K562 (cell line): ENCODE measurements around the gene NDC1. TPM values are rescaled to one million over a fixed set of nuclear protein-coding genes. Genes with fewer than 3 reads are reported as not detected.

Source experiments
- CREB1 ChIP-seq, 2 experiments: sonication (generic) in 1 of 2; formaldehyde crosslinking in 1 of 2; IDR thresholded peaks; 2 replicates each; pipeline versions ENCODE4 v1.6.1 to v1.8.0; 2012 to 2022; ENCODE audit warnings: inconsistent platforms in 1 of 2, mild to moderate bottlenecking in 1 of 2, missing genetic modification reagents in 1 of 2, moderate library complexity in 1 of 2
- ETS2 ChIP-seq: IDR thresholded peaks from 2 replicates; pipeline ENCODE4 v1.6.1; 2016; ENCODE audit warnings: borderline replicate concordance, missing genetic modification characterization, mild to moderate bottlenecking, moderate library complexity, missing compliant biosample characterization; ENCODE audit not compliant: poor library complexity, severe bottlenecking
- FUS ChIP-seq: fragments of 200-400 bp; formaldehyde crosslinking; optimal IDR thresholded peaks from 2 replicates; pipeline ENCODE3; 2017; ENCODE audit warnings: low read depth, low read length
- KLF13 ChIP-seq: fragments of 450-650 bp; IDR thresholded peaks from 2 replicates; pipeline ENCODE4 v1.6.1; 2016; ENCODE audit warnings: missing genetic modification characterization, low read depth, mild to moderate bottlenecking, missing compliant biosample characterization, moderate library complexity, borderline replicate concordance
- NCOA2 ChIP-seq, 2 experiments: fragments of 450-650 bp; IDR thresholded peaks; 2 replicates each; pipeline ENCODE4 v1.6.1; 2018; ENCODE audit warnings: mild to moderate bottlenecking in 2 of 2, moderate library complexity in 1 of 2; ENCODE audit not compliant: partially characterized antibody in 2 of 2
- NEUROD1 ChIP-seq: fragments of 150-350 bp; IDR thresholded peaks from 2 replicates; pipeline ENCODE4 v1.6.1; 2014; ENCODE audit warnings: borderline replicate concordance, low read length, low read depth; ENCODE audit not compliant: partially characterized antibody
- PHB ChIP-seq: fragments of 250-450 bp; sonication (Bioruptor Pico); IDR thresholded peaks from 2 replicates; pipeline ENCODE4 v1.5.0; 2021
- RBM22 ChIP-seq: fragments of 200-400 bp; formaldehyde crosslinking; IDR thresholded peaks from 2 replicates; pipeline ENCODE4 v1.6.1; 2018; ENCODE audit warnings: low read length, low read depth; ENCODE audit not compliant: poor library complexity, severe bottlenecking
- RFX7 ChIP-seq: fragments of 250-450 bp; sonication (Bioruptor Pico); IDR thresholded peaks from 2 replicates; pipeline ENCODE4 v1.5.1; 2021; ENCODE audit warnings: mild to moderate bottlenecking
- SAFB2 ChIP-seq: fragments of 200-400 bp; formaldehyde crosslinking; IDR thresholded peaks from 2 replicates; pipeline ENCODE4 v1.6.1; 2018; ENCODE audit warnings: borderline replicate concordance, low read length, low read depth, moderate library complexity; ENCODE audit not compliant: severe bottlenecking
- SMARCA4 ChIP-seq: fragments of 450-650 bp; IDR thresholded peaks from 2 replicates; pipeline ENCODE4 v1.6.1; 2016
- ZBTB8A ChIP-seq: fragments of 450-650 bp; IDR thresholded peaks from 2 replicates; pipeline ENCODE4 v1.6.1; 2018; ENCODE audit warnings: mild to moderate bottlenecking, moderate library complexity; ENCODE audit not compliant: partially characterized antibody
- ZNF146 ChIP-seq: IDR thresholded peaks from one replicate; pipeline ENCODE4 v1.6.1; 2018; ENCODE audit warnings: missing compliant biosample characterization; ENCODE audit not compliant: unreplicated experiment
- polyA plus RNA-seq, 8 experiments: library from polyadenylated mRNA; depleted of rRNA in 4 of 8; stranded (reverse) in 5 of 8; unstranded in 3 of 8; fragments of >200 nt; fragmentation: Nextera tagmentation in 2 of 8; fragmentation: Illumina TruSeq in 1 of 8; extraction: Ambion mirVana in 2 of 8; extraction: Trizol in 1 of 8; gene quantifications; 2 replicates each; pipeline versions ENCODE4 v1.2.1 to v1.2.3, GENCODE V29; 2011 to 2014; ENCODE audit warnings: inconsistent platforms in 1 of 8, missing spikeins in 1 of 8
- total RNA-seq, 7 experiments: library from RNA; depleted of rRNA in 6 of 7; stranded (reverse); fragments of >200 nt in 6 of 7; fragmentation: Illumina TruSeq in 2 of 7; extraction: Trizol in 2 of 7; gene quantifications; 2 replicates each; pipeline versions ENCODE4 v1.2.1 to v1.2.3, GENCODE V29; 2011 to 2021; ENCODE audit warnings: low replicate concordance in 1 of 7
- TF ChIP-seq, protein P1 (sequence below): fragments of 450-650 bp; IDR thresholded peaks from 2 replicates; pipeline ENCODE4 v1.6.1; 2014; ENCODE audit warnings: low read depth, mild to moderate bottlenecking, moderate library complexity, borderline replicate concordance
- TF ChIP-seq, protein P2 (sequence below): fragments of 450-650 bp; IDR thresholded peaks from 2 replicates; pipeline ENCODE4 v1.6.1; 2018; ENCODE audit warnings: mild to moderate bottlenecking, low read depth; ENCODE audit not compliant: partially characterized antibody
- TF ChIP-seq, protein P3 (sequence below), 2 experiments: fragments of 150-350 bp in 1 of 2; IDR thresholded peaks; 2 replicates each; pipeline ENCODE4 v1.6.1; 2012 to 2016; ENCODE audit warnings: low read depth in 2 of 2, low read length in 2 of 2, mild to moderate bottlenecking in 1 of 2, moderate library complexity in 1 of 2
- TF ChIP-seq, protein P4 (sequence below): fragments of 150-350 bp; conservative IDR thresholded peaks from 2 replicates; pipeline ENCODE4 v1.6.1; 2014; ENCODE audit warnings: low read length

The NDC1 gene
- total and polyA plus RNA-seq, 9 of the 15 experiments (the other 6 are each of a cell fraction or from before 2014, with no cell fraction given): 26.9 to 102 (median 64.5) TPM

DNA sequence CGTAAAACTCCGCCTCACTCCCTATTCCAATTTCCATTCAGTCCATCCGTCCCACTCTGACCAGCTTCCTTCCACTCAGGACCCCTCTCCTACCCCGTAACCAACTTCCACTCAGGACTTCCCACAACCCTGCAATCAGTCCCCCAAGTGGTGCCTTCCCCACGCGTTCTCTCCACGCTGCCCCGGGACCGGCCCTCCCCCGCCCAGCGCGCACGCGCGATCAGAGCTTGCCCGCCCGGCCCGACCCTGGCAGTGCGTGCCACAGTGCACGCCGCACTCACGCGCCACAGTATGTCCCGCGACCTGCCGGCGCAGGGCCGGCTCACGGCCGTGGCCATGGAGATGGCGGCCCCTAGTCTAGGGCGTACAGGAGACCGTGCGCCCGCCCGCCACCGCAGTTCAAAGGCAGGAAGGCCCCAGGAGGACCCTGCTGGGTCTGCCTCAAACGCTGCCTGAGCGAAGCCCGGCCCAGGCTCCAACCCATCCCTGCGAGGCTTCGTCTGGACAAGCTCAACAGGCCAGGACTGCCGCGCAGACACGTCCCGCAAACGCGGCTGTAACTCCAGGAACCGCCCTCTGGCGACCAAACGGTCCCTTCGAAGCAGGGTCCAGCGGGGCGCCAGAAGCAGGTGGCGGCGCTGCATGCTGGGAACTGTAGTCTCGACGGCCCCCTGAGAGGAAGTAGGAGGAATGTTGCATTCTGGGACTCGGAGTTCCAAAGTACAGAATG lies at the start of gene NDC1 (continued):
- TF ChIP-seq, protein P1, sequence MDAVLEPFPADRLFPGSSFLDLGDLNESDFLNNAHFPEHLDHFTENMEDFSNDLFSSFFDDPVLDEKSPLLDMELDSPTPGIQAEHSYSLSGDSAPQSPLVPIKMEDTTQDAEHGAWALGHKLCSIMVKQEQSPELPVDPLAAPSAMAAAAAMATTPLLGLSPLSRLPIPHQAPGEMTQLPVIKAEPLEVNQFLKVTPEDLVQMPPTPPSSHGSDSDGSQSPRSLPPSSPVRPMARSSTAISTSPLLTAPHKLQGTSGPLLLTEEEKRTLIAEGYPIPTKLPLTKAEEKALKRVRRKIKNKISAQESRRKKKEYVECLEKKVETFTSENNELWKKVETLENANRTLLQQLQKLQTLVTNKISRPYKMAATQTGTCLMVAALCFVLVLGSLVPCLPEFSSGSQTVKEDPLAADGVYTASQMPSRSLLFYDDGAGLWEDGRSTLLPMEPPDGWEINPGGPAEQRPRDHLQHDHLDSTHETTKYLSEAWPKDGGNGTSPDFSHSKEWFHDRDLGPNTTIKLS: peak; percentile 99
- TF ChIP-seq ZNF146: no peak
- TF ChIP-seq, protein P2, sequence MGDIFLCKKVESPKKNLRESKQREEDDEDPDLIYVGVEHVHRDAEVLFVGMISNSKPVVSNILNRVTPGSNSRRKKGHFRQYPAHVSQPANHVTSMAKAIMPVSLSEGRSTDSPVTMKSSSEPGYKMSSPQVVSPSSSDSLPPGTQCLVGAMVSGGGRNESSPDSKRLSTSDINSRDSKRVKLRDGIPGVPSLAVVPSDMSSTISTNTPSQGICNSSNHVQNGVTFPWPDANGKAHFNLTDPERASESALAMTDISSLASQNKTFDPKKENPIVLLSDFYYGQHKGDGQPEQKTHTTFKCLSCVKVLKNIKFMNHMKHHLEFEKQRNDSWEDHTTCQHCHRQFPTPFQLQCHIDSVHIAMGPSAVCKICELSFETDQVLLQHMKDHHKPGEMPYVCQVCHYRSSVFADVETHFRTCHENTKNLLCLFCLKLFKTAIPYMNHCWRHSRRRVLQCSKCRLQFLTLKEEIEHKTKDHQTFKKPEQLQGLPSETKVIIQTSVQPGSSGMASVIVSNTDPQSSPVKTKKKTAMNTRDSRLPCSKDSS: no peak
- peak; percentile 82 for TF ChIP-seq ZBTB8A
- no peak for TF ChIP-seq RBM22
- TF ChIP-seq, protein P3, sequence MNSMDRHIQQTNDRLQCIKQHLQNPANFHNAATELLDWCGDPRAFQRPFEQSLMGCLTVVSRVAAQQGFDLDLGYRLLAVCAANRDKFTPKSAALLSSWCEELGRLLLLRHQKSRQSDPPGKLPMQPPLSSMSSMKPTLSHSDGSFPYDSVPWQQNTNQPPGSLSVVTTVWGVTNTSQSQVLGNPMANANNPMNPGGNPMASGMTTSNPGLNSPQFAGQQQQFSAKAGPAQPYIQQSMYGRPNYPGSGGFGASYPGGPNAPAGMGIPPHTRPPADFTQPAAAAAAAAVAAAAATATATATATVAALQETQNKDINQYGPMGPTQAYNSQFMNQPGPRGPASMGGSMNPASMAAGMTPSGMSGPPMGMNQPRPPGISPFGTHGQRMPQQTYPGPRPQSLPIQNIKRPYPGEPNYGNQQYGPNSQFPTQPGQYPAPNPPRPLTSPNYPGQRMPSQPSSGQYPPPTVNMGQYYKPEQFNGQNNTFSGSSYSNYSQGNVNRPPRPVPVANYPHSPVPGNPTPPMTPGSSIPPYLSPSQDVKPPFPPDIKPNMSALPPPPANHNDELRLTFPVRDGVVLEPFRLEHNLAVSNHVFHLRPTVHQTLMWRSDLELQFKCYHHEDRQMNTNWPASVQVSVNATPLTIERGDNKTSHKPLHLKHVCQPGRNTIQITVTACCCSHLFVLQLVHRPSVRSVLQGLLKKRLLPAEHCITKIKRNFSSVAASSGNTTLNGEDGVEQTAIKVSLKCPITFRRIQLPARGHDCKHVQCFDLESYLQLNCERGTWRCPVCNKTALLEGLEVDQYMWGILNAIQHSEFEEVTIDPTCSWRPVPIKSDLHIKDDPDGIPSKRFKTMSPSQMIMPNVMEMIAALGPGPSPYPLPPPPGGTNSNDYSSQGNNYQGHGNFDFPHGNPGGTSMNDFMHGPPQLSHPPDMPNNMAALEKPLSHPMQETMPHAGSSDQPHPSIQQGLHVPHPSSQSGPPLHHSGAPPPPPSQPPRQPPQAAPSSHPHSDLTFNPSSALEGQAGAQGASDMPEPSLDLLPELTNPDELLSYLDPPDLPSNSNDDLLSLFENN (IDR thresholded peaks at IDR 0.05; ENCODE audit: low read depth in 2 of 2, low read length in 2 of 2): 0 out of 4 replicates have a peak, but pooled peaks have one; percentile 34 to 69
- peak; percentile 81 for TF ChIP-seq CREB1 (IDR thresholded peaks at IDR 0.05)
- peak; percentile 84 for TF ChIP-seq CREB1 (CRISPR knock-in tag; IDR thresholded peaks at IDR 0.05)
- no peak for TF ChIP-seq FUS
- peak; percentile 88 for TF ChIP-seq NEUROD1
- 0 out of 2 replicates have a peak, but pooled peaks have one; percentile 18 for TF ChIP-seq PHB (CRISPR knock-in tag)
- no peak for TF ChIP-seq SMARCA4
- peak in 1 of 2 experiments; percentile 99 for TF ChIP-seq NCOA2 (IDR thresholded peaks at IDR 0.05; ENCODE audit: partially characterized antibody in 2 of 2)
- TF ChIP-seq RFX7 (CRISPR knock-in tag): no peak
- no peak for TF ChIP-seq SAFB2
- TF ChIP-seq, protein P4, sequence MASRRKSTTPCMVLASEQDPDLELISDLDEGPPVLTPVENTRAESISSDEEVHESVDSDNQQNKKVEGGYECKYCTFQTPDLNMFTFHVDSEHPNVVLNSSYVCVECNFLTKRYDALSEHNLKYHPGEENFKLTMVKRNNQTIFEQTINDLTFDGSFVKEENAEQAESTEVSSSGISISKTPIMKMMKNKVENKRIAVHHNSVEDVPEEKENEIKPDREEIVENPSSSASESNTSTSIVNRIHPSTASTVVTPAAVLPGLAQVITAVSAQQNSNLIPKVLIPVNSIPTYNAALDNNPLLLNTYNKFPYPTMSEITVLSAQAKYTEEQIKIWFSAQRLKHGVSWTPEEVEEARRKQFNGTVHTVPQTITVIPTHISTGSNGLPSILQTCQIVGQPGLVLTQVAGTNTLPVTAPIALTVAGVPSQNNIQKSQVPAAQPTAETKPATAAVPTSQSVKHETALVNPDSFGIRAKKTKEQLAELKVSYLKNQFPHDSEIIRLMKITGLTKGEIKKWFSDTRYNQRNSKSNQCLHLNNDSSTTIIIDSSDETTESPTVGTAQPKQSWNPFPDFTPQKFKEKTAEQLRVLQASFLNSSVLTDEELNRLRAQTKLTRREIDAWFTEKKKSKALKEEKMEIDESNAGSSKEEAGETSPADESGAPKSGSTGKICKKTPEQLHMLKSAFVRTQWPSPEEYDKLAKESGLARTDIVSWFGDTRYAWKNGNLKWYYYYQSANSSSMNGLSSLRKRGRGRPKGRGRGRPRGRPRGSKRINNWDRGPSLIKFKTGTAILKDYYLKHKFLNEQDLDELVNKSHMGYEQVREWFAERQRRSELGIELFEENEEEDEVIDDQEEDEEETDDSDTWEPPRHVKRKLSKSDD: no peak
- TF ChIP-seq KLF13: peak; percentile 87; the same call in 1 of the 2 replicates
- no peak for TF ChIP-seq ETS2 (tag)
